HG02885 (cell line): ENCODE measurements around the gene TMBIM1.
A peak's percentile ranks its signal among the peaks of the same experiment; 100 is the strongest.

Source experiments
- ATAC-seq: cut with Tn5 transposase; IDR thresholded peaks from one replicate; pipeline ENCODE4 v1.9.1; 2021; ENCODE audit warnings: mild to moderate bottlenecking; ENCODE audit not compliant: unreplicated experiment, poor library complexity

The TMBIM1 gene

GRCh38 chr2:218292048-218293014, at the start of gene TMBIM1:
Gene TMBIM1 (minus strand): TSS chr2:218292503. CDS start chr2:218282141, 10,362 bp downstream.
- peak; percentile 83 for ATAC-seq

- ATAC-seq: no peak
These were observed 49.1 kb upstream of the TMBIM1 start for GRCh38 chr2:218341381-218341780.

GRCh38 chr2:218340656-218341055, 48.4 kb upstream of the TMBIM1 start:
- ATAC-seq: no peak

- ATAC-seq: no peak
These were observed 42.2 kb upstream of the TMBIM1 start for GRCh38 chr2:218334531-218334930.

GRCh38 chr2:218332920-218333645, 40.8 kb upstream of the TMBIM1 start:
- no peak for ATAC-seq

GRCh38 chr2:218332288-218332687, 40.0 kb upstream of the TMBIM1 start:
- no peak for ATAC-seq

- no peak for ATAC-seq
These were observed 39.4 kb upstream of the TMBIM1 start for GRCh38 chr2:218331745-218332144.

GRCh38 chr2:218329826-218330593, 37.7 kb upstream of the TMBIM1 start:
- ATAC-seq: peak; percentile 46

GRCh38 chr2:218329027-218329825, 36.9 kb upstream of the TMBIM1 start:
- ATAC-seq: peak; percentile 55

GRCh38 chr2:218328294-218328693, 36.0 kb upstream of the TMBIM1 start:
- ATAC-seq: no peak

- no peak for ATAC-seq
These were observed 35.3 kb upstream of the TMBIM1 start for GRCh38 chr2:218327451-218328210.

GRCh38 chr2:218326315-218326714, 34.0 kb upstream of the TMBIM1 start:
- no peak for ATAC-seq

- no peak for ATAC-seq
These were observed 33.4 kb upstream of the TMBIM1 start for GRCh38 chr2:218325566-218326160.

GRCh38 chr2:218323526-218324472, 31.5 kb upstream of the TMBIM1 start:
- no peak for ATAC-seq

- peak; percentile 72 for ATAC-seq
These were observed 30.6 kb upstream of the TMBIM1 start for GRCh38 chr2:218322768-218323525.

- no peak for ATAC-seq
These were observed 28.5 kb upstream of the TMBIM1 start for GRCh38 chr2:218320704-218321336.
